Central memory CD8-positive, alpha-beta T cell (primary cell): Measurements from ENCODE around the gene RPH3AL.
"Not testable (repeated sequence)": the region's sequence is repeated elsewhere in the genome, so short reads cannot be mapped to it uniquely, and the experiment has no call there.

Experiments used
- ATAC-seq: fragments of 150-1000 bp; cut with Tn5 transposase; replicated peaks from 2 replicates; pipeline ENCODE4 v1.10.0; 2022; ENCODE audit warnings: mild to moderate bottlenecking, moderate FRiP score, moderate number of reproducible peaks; ENCODE audit not compliant: poor library complexity, severe bottlenecking; ENCODE audit errors: extremely low read depth
- DNase-seq, 2 donors: peaks; one replicate each; pipeline ENCODE4 v3.0.0; 2021; ENCODE audit warnings: low spot score in 2 of 2
- H3K27ac Mint-ChIP-seq: one replicate; pipeline ENCODE4 v1.8.0; 2022; ENCODE audit warnings: low read depth, mild to moderate bottlenecking, moderate library complexity, mixed read lengths
- H3K27me3 Mint-ChIP-seq: one replicate; pipeline ENCODE4 v1.8.0; 2022; ENCODE audit warnings: mixed read lengths
- H3K36me3 Mint-ChIP-seq: one replicate; pipeline ENCODE4 v1.8.0; 2022; ENCODE audit warnings: mild to moderate bottlenecking, moderate library complexity, mixed read lengths; ENCODE audit not compliant: insufficient read depth
- H3K4me1 Mint-ChIP-seq: one replicate; pipeline ENCODE4 v1.8.0; 2022; ENCODE audit warnings: mixed read lengths
- H3K4me3 Mint-ChIP-seq: one replicate; pipeline ENCODE4 v1.8.0; 2022; ENCODE audit warnings: mild to moderate bottlenecking, moderate library complexity, mixed read lengths
- H3K9me3 Mint-ChIP-seq: one replicate; pipeline ENCODE4 v1.8.0; 2022; ENCODE audit warnings: mixed read lengths

Gene RPH3AL

DNA sequence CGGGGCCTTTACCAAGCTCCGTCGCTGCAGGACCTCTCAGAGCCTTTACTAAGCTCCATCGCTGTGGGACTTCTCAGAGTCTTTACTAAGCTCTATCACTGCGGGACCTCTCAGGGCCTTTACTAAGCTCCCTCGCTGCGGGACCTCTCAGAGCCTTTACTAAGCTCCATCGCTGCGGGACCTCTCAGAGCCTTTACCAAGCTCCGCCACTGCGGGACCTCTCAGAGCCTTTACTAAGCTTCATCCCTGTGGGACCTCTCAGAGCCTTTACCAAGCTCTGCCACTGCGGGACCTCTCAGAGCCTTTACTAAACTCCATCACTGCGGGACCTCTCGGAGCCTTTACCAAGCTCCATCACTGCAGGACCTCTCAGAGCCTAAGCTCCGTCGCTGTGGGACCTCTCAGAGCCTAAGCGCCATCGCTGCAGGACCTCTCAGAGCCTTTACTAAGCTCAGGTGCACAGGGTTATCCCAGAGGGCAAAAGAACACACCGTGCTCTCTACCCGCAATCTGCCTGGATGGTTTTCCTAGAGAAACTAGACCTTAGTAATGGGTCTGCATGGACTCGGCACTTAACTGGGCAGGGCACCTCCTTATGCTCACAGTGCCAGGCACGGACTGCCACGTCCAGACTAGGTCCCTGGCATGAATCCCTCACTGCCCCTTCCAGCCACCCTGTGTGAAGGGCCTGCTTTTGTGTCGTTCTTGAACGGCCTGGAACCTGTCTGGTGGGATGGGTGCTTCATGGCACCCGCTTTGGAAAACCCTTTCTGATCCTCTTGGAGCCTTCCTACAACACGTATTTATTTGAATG, 101.9 kb downstream of the RPH3AL start:
- no peaks in the 10 kb centered on the region for H3K27me3 Mint-ChIP-seq
- H3K27ac Mint-ChIP-seq, result no peak overlapping the region
- no peaks in the 10 kb centered on the region for H3K36me3 Mint-ChIP-seq
- no peaks in the 10 kb centered on the region for H3K4me1 Mint-ChIP-seq
- ATAC-seq, result no peak
- no peak for DNase-seq
- no peak overlapping the region for H3K4me3 Mint-ChIP-seq
- no peaks in the 10 kb centered on the region for H3K9me3 Mint-ChIP-seq

DNA sequence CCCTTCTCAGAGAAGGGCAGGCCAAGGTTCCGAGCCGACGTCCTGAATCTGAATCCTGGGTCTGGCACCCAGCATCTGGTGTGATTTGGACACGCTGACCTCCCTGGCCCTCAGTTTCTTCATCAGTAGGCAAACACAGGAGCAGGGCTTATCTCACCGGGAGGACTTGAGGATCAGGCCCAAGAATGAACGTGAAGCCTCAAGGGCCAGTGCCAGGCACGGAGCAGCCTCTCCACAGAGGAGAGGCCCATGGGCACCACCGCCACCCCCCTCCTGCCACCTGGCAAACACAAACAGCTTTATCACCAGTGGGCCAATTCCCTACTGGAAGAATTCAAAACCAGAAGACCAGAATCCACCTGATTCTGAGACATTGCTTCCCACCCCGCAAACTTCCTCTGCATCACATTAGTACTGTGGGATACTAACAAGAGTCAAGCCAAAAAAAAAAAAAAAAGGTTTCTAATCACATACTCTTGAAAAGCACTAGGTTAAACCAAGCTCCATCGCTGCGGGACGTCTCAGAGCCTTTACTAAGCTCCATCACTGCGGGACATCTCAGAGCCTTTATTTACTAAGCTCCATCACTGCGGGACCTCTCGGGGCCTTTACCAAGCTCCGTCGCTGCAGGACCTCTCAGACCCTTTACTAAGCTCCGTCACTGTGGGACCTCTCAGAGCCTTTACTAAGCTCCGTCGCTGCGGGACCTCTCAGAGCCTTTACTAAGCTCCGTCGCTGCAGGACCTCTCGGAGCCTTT, 103.2 kb downstream of the RPH3AL start:
- no peak for ATAC-seq
- Mint-ChIP-seq H3K36me3 (no peaks in the 10 kb centered on the region), H3K4me1 (peaks cover 5% of the 10 kb centered on the region), H3K9me3 (no peaks in the 10 kb centered on the region), H3K27ac (no peak overlapping the region), H3K27me3 (no peaks in the 10 kb centered on the region), H3K4me3 (no peak overlapping the region)
- no peak for DNase-seq

GRCh38 chr17:248337-249235, 104.0 kb downstream of the RPH3AL start:
- Mint-ChIP-seq H3K36me3 (no peaks in the 10 kb centered on the region), H3K27ac (no peak overlapping the region), H3K4me1 (peaks cover 5% of the 10 kb centered on the region), H3K27me3 (no peaks in the 10 kb centered on the region), H3K4me3 (no peak overlapping the region), H3K9me3 (no peaks in the 10 kb centered on the region)
- ATAC-seq, result no peak
- no peak for DNase-seq

DNA sequence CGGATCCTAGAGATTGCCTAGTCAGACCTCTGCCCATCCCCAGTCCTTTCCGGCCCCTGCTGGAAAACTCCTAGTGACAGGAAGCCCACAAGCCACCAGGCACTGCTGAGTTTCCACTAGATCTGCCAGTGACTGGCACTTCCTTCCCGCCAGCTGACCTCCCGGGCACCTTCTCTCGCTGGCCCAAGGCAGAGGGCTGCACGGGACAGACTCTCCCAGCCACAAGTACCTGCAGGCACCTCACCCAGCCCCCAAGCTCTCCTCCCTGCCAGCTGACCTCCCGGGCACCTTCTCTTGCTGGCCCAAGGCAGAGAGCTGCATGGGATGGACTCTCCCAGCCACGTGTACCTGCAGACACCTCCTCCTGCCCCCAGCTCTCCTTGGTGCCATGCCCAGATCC, 104.8 kb downstream of the RPH3AL start:
- Mint-ChIP-seq H3K9me3 (no peaks in the 10 kb centered on the region), H3K4me1 (peaks cover 5% of the 10 kb centered on the region), H3K27me3 (no peaks in the 10 kb centered on the region), H3K4me3 (no peak overlapping the region), H3K36me3 (no peaks in the 10 kb centered on the region), H3K27ac (no peak overlapping the region)
- DNase-seq (no peak), ATAC-seq (no peak)

DNA sequence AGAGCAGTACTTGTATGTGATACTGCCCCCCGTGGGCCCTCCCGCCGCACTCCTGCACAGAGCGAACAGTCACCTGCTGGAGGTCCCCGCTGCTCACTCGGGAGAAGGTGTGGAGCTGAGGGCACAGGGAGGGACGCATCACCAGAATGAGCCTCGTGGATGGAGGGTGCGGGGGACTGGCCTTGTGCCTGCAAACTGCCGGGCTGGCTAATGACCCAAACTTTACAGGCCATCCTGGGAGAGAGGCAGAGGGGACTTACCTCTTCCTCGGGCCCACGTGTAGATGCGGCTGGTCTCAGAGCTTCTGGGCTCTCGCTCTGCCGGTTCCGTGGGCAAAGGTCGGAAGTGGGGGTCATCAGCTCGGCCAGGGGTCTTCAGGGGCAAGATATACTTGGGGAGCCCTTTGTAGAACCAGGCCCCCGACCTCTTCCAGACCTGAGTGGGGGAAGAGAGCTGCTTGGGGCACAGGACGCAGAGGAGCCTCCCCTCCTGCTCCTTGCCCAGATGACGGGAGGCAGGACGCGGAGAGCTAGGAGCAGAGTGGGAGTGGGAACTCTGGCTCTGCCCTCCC, 105.7 kb downstream of the RPH3AL start:
- Mint-ChIP-seq H3K4me3 (no peak overlapping the region), H3K4me1 (peaks cover 5% of the 10 kb centered on the region), H3K36me3 (no peaks in the 10 kb centered on the region), H3K9me3 (no peaks in the 10 kb centered on the region), H3K27ac (no peak overlapping the region), H3K27me3 (no peaks in the 10 kb centered on the region)
- ATAC-seq (no peak), DNase-seq (no peak)

- H3K36me3 Mint-ChIP-seq, result no peaks in the 10 kb centered on the region
- no peak overlapping the region for H3K27ac Mint-ChIP-seq
- DNase-seq (no peak), ATAC-seq (no peak)
- no peak overlapping the region for H3K4me3 Mint-ChIP-seq
- peaks cover 5% of the 10 kb centered on the region for H3K4me1 Mint-ChIP-seq
- H3K9me3 Mint-ChIP-seq, result no peaks in the 10 kb centered on the region
- H3K27me3 Mint-ChIP-seq, result no peaks in the 10 kb centered on the region
Observed at GRCh38 chr17:246226-246625, 106.4 kb downstream of the RPH3AL start.

DNA sequence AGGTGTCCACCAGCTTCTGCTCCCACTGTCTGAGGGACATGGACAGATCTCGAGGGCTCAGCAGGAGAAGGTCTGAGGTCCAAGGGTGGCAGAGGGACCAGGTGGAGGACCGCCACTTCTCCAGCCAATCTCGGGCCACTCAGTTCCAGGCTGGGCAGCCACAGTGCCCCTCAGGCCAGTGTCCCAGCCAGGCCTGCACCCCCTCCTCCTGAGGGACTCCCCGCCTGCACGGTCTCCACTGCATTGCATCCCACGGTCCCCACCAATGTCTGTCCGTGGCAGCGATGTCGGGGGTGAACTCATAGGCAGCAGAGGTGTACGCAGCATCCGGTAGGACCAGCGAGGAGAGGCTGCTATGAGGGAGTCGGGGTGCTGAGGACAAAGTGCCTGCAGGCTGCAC, 107.0 kb downstream of the RPH3AL start:
- H3K36me3 Mint-ChIP-seq, result no peaks in the 10 kb centered on the region

GRCh38 chr17:245020-245419, 107.6 kb downstream of the RPH3AL start:
- H3K4me3 Mint-ChIP-seq, result no peak overlapping the region
- no peaks in the 10 kb centered on the region for H3K36me3 Mint-ChIP-seq
- H3K9me3 Mint-ChIP-seq, result no peaks in the 10 kb centered on the region
- peaks cover 5% of the 10 kb centered on the region for H3K4me1 Mint-ChIP-seq
- DNase-seq, result no peak
- no peaks in the 10 kb centered on the region for H3K27me3 Mint-ChIP-seq
- no peak for ATAC-seq
- no peak overlapping the region for H3K27ac Mint-ChIP-seq

More for the DNA sequence above, 107.0 kb downstream of the RPH3AL start:
- H3K27me3 Mint-ChIP-seq, result no peaks in the 10 kb centered on the region
- no peaks in the 10 kb centered on the region for H3K9me3 Mint-ChIP-seq
- ATAC-seq (no peak), DNase-seq (no peak)
- H3K27ac Mint-ChIP-seq, result no peak overlapping the region
- no peak overlapping the region for H3K4me3 Mint-ChIP-seq
- H3K4me1 Mint-ChIP-seq, result peaks cover 5% of the 10 kb centered on the region

DNA sequence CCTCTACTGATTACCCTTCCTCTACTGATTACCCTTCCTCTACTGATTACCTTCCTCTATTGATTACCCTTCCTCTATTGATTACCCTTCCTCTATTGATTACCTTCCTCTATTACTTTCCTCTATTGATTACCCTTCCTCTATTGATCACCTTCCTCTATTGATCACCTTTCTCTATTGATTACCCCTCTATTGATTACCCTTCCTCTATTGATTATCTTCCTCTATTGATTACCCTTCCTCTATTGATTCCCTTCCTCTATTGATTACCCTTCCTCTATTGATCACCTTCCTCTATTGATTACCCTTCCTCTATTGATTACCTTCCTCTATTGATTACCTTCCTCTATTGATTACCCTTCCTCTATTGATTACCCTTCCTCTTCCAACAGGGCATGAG, 108.7 kb downstream of the RPH3AL start:
- DNase-seq, H3K36me3 Mint-ChIP-seq, H3K27ac Mint-ChIP-seq, H3K4me1 Mint-ChIP-seq, H3K4me3 Mint-ChIP-seq, H3K9me3 Mint-ChIP-seq, H3K27me3 Mint-ChIP-seq, ATAC-seq: not testable (repeated sequence)

DNA sequence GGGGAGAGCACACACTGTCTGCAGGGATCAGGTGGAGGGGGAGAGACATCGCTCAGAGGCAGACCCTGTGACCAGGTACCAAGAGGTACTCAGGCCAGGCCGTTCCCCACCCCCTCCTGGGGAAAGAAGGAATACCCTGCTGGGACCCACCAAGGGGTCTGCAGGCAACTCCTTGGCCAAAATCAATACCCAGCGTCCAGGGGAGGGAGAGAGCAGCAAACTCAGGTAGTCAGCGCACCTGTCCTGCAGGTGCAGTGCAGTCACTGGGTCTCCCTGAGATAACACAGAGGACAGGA, 113.7 kb downstream of the RPH3AL start:
- Mint-ChIP-seq H3K36me3 (no peaks in the 10 kb centered on the region), H3K4me1 (peaks cover 6% of the 10 kb centered on the region), H3K27ac (no peak overlapping the region), H3K9me3 (no peaks in the 10 kb centered on the region), H3K4me3 (no peak overlapping the region), H3K27me3 (no peaks in the 10 kb centered on the region)
- DNase-seq, result no peak
- ATAC-seq, result no peak

- Mint-ChIP-seq H3K36me3 (no peaks in the 10 kb centered on the region), H3K4me1 (peaks cover 6% of the 10 kb centered on the region), H3K27me3 (no peaks in the 10 kb centered on the region), H3K9me3 (no peaks in the 10 kb centered on the region), H3K4me3 (no peak overlapping the region), H3K27ac (peak overlapping the region; percentile 39)
- ATAC-seq (no peak), DNase-seq (no peak)
Observed at GRCh38 chr17:238071-238963, 114.3 kb downstream of the RPH3AL start.
